GM18498 (cell line): ENCODE measurements around the gene GNGT1.
A peak's percentile ranks its signal among the peaks of the same experiment; 100 is the strongest.

Experiments used
- ATAC-seq: cut with Tn5 transposase; IDR thresholded peaks from one replicate; pipeline ENCODE4 v1.9.1; 2021; ENCODE audit warnings: mild to moderate bottlenecking, moderate library complexity; ENCODE audit not compliant: unreplicated experiment

The GNGT1 gene

GRCh38 chr7:93906267-93906666 is at the start of gene GNGT1:
Gene GNGT1, plus strand, starts transcription at chr7:93906567. Its CDS starts 180 bp downstream, at chr7:93906747.
- no peak for ATAC-seq

GRCh38 chr7:93858857-93859256 is 47.5 kb upstream of the GNGT1 start:
- ATAC-seq, result no peak

GRCh38 chr7:93860261-93860660 is 46.1 kb upstream of the GNGT1 start:
- ATAC-seq, result no peak

GRCh38 chr7:93861325-93861949 is 44.9 kb upstream of the GNGT1 start:
- ATAC-seq, result no peak

GRCh38 chr7:93862651-93863050 is 43.7 kb upstream of the GNGT1 start:
- no peak for ATAC-seq

GRCh38 chr7:93866886-93867285 is 39.5 kb upstream of the GNGT1 start:
- no peak for ATAC-seq

GRCh38 chr7:93873998-93874574 is 32.3 kb upstream of the GNGT1 start:
- ATAC-seq, result no peak

- no peak for ATAC-seq
Observed at GRCh38 chr7:93877742-93878141, 28.6 kb upstream of the GNGT1 start.

GRCh38 chr7:93879356-93879755 is 27.0 kb upstream of the GNGT1 start:
- ATAC-seq, result no peak

- ATAC-seq, result no peak
Observed at GRCh38 chr7:93882468-93882867, 23.9 kb upstream of the GNGT1 start.

- ATAC-seq, result no peak
Observed at GRCh38 chr7:93883078-93883916, 23.1 kb upstream of the GNGT1 start.

GRCh38 chr7:93883917-93884345 is 22.4 kb upstream of the GNGT1 start:
- no peak for ATAC-seq

- ATAC-seq, result no peak
Observed at GRCh38 chr7:93884541-93884940, 21.8 kb upstream of the GNGT1 start.

- ATAC-seq, result no peak
Observed at GRCh38 chr7:93889261-93889660, 17.1 kb upstream of the GNGT1 start.

- ATAC-seq, result peak; percentile 70
Observed at GRCh38 chr7:93890041-93890463, 16.3 kb upstream of the GNGT1 start.

- peak; percentile 61 for ATAC-seq
Observed at GRCh38 chr7:93890464-93891068, 15.8 kb upstream of the GNGT1 start, which contains the start of gene TFPI2. Gene TFPI2, minus strand, starts transcription at chr7:93890753. Its CDS starts 75 bp downstream, at chr7:93890678.

- no peak for ATAC-seq
Observed at GRCh38 chr7:93894426-93894825, 11.9 kb upstream of the GNGT1 start.

- ATAC-seq, result no peak
Observed at GRCh38 chr7:93894966-93895640, 11.3 kb upstream of the GNGT1 start.

- no peak for ATAC-seq
Observed at GRCh38 chr7:93895859-93896600, 10.3 kb upstream of the GNGT1 start.

- ATAC-seq, result no peak
Observed at GRCh38 chr7:93897680-93898079, 8.7 kb upstream of the GNGT1 start.
